ENCODE data around the gene LYL1.
A peak's percentile ranks its signal among the peaks of the same experiment; 100 is the strongest.

Gene LYL1

DNA sequence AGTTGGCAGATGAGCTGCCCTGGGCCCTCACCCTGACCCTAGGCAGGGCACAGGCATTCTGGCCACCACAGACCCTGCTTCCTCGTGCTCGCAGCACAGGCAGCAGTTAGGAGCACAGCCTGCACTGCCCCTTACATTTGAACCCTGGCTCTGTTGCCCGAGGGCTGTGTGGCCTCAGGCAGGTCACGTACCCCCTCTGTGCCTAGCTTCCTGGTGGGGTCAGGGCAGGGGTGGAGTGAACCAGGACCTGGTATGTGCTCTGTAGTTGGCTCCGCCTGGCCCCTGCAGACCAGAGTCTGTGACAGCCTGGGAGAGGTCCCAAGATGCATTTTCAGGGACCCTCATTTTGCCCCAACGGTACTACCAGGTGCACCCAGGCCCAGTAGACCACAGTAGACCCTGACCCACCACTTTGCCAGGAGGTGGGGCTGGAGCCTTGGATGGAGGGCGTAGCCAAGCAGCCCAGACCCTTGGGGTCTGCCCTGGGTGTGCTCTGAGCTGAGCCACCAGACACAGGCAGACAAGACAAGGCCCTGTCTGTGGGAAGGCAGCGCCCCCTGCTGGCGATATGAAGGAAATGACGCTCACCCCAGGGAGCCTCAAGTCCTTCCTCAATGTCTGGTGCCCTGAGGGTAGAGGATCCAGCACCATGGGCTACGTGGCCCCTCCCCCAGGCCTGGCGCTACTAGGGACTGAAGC is 9.1 kb downstream of the LYL1 start:
- peak; percentile 56 to 69 for DNase-seq (ENCODE audit: low read depth in 1 of 2, low spot score in 1 of 2)

DNA sequence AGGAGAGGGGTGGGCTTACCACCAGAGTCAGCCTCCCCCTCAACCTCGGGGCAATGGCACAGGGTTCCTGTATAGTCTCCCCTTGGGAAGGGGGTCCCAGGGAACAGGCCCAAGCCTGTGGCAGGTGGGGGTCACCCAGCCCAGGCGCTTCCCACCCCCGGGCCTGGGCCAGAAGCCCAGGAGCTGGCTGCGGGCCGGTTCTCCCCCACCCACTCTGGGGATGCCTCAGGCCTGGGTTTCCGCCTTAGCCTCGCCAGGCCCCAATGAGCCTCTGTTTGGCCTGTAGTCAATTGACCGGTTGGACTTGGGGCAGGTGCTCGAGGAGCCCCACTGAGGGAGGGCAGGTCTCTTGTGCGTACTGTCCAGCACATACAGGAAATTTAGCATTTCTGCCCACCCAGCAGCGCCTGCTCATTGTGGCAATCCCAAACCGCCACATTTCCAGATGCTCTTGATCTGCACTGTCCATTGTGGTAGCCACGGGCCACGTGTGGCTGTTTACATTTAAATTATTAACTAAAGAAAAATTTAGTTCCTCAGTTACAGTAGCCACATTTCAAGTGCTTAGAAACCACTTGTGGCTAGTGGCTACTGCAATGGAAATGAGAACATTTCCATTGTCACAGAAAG is 9.9 kb downstream of the LYL1 start:
- DNase-seq (ENCODE audit: low read depth in 1 of 2, low spot score in 1 of 2) = no peak

DNA sequence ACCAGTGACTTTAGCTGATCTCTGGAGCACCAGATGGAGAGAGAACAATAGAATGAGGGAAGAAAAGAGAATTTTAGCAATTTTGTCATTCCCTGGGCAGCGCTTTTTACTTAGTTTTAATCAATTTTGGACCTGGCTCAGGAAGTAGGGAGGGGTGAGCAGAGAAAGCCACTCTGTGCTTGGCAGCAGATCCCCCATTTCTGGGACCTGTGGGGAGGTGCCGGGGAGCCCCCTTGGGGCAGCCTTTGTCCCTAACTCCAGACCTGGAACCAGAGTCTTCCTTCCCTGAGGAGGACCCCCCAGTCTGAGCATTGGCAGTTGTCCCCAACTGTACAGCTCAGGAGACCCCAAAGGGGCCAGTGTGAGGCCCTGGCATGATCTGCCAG is 10.5 kb downstream of the LYL1 start:
- no peak for DNase-seq (ENCODE audit: low read depth in 1 of 2, low spot score in 1 of 2)

DNA sequence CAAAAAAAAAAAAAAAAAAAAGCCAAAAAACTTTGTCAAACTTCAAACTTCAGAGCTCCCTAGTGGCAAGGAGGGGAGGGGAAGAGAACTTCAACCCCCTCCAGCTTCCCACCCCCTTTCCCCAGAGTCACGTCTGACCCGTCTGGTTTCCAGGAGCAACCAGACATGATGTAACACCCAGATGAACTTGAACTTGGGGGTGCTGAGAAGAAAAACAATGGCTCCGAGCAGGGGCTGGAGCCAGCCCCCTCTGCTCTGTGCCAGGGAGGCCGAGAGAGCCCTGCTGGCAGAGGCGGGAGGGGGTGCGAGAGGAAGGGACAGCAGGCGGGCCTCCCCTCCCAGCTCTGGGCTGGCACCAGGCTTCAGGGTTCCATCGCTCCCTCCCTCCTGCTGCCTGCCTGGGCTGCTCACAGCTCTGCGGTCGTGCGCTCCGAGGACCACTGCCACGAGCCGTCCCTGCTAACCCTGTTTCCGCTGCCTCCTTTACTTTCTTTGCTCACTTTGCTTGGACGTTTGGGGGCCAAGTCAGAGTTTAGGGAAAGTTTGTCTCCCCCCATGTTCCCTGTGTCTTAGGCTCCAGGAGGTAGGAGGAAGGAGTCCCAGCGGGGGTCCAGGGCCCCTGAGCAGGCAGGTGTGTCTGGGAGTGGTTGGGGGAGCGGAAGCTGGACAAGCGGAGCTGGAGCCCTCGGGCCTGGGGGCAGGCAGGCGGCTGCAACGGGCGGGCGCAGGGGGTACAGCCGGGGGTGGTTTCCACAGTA is 11.1 kb downstream of the LYL1 start:
- no peak for DNase-seq (ENCODE audit: low read depth in 1 of 2, low spot score in 1 of 2)

DNA sequence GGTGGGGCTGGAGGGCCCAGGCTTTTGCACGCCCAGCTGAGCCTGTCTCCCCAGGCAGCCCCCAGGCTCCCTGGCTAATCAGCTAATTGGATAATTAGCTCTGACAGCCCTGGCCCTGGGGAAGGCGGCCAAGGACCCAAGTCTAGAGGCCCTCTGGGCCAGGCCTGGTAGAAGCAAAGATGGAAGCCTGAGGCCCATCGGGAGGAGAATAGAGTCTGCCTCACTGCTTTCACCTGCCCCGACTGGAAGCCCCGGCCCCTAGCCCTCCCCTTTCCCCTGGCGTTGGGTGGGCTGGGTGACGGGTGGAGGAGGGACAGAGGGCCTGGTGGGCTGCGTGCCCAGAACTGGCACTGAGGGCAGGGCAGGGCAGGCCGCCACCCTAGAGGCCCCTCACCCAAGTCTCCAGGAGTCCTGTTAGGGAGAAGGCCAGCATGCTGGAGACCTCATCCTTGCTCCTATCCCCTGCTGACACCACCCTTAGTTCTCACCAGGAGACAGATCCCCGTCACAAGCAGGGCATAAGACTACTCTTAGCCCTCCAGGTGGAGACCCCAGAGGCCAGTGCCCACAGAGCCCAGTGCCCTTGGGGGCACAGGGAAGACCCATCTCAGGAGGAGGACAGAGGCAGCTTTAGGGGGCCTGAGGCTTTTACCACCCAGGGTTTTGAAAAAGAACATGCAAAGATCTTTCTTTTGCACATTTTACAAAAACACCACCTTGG is 12.0 kb downstream of the LYL1 start:
- DNase-seq (ENCODE audit: low read depth in 1 of 2, low spot score in 1 of 2) = no peak

DNA sequence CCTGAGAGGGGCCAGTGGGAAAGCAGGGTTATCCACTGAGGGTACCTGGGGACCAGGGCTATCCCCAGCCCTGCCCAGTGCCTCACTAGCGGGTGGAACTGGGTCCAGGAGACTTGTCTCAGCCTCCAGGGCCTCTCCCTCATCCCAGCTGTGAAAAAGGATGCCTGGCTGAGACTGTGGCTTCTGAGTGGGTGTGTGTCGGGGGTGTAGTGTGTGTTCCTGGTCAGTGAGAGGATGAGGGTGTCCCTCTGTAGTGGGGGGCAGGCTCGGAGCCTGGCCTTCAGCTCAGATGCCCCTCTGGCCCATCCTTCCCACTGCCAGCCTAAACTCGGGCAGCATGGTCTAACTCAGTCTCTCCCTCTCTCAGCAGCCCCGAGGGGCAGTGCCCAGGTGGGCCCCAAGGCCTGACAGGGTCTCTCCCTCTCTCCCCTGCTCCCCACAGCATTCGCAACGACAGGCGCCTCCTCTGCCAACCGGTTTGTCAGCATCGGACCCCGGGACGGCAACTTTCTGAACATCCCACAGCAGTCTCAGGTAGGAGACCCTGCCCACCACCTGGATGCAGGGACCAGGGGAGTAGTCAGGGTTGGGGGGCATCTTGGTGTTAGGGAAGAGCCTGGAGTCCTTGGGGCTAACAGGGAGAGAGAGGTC is 12.7 kb downstream of the LYL1 start:
- DNase-seq (ENCODE audit: low read depth in 1 of 2, low spot score in 1 of 2) = no peak

DNA sequence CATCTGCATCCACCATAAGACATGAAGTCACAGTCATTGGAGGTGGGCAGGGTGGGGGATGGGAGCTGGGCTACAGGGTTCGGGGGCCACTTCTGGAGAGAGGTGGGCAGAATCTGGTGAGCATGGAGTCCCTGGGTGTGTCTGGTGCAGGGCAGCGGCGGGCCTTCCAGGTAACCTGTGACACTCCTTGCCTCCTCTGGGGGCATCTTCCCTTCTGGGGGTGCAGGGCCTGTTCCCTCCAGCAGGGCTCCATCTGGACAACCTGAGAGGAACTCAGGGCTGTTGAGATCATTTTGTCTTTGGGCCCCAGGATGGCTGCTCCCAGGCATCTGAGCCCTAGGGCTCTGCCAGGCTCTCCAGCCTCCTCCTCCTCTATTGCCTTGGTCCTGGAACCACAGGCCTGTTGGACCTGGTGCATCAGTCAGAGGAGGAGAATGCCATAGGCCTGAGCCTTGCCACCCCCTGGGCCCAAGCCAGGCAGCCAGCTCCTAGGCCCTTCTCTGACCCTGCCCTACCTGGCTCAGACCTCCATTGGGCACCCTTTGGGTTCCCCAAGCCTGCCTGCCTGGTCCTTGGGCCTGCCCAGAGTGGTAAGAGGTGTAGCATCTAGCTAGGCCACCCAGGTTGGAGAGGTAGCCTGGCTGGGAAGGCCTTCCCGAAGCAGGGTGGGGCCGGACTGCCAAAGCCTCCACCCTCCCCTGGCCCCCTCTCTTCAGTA is 13.4 kb downstream of the LYL1 start:
- no peak for DNase-seq (ENCODE audit: low read depth in 1 of 2, low spot score in 1 of 2)

DNA sequence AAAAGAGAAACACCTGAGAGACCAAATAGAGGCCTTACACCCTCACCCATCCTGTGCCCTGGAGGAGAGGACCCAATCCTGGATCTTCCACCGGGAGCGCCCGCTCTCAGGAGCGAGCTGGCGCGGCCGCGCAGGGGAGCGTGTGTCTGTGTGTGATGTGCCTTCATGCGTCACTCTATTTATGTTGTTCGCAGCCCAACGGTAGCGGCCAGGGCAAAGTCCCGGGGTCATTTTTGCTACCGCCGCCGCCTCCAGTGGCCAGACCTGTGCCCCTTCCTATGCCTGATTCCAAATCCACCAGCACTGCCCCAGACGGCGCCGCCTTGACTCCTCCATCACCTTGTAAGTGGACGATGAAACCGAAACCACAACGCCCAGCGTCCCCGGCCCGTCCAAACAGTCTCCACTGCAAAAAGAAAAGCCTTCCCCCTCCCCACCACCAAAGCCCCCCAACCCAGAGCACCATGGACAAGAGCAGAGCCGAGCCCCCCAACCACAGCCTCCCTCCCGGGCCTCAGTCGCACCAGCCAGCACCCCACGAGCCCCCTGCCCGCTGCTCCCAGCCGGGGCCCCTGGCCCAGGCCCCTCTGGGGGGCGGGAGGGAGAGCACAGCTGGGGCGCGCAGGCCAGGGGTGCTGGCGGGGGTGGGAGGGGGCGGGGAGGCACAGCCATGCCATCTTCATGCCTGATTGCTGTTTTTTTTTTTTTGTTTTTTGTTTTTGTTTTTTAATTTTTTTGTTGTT is 14.7 kb downstream of the LYL1 start:
- DNase-seq (ENCODE audit: low read depth in 1 of 2, low spot score in 1 of 2) = no peak

DNA sequence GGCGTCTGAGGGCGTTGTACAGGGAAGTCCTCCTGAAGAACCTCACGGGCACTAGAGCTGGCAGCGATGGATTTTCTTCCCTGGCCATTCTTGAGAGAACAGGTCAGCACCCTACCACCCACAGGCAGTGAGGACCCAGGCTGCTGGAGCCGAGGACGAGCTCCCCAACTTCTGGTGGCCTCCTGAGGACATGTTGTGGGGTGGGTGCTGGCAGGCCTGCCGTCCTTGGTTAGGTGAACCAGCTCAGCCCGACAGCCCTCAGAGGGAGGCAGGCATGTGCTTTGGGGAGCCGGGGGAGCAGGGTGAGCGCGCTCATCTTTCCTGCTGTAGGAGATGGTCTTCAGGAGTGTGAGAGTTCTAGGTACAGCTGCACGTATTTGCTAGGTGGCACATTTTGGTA is 15.4 kb downstream of the LYL1 start:
- no peak for DNase-seq (ENCODE audit: low read depth in 1 of 2, low spot score in 1 of 2)

DNA sequence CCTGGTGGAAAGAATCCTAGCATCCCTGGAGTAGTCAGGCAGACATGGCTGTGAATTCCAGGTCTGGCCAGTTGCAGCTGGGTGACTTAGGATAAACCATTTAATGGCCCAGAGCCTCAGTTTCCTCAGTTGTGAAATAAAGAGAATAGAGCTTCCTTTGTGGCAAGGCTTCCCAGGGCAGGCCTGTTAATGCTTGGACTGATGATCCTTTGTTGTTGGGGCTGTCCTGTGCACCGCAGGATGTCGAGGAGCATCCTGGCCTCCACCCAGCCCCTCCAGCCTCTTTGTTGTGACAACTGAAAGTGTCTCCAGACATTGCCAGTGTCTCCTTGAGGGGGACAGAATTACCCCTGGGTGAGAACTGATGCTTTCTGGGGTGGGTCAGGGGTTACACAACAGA is 16.3 kb downstream of the LYL1 start:
- no peak for DNase-seq (ENCODE audit: low read depth in 1 of 2, low spot score in 1 of 2)

DNA sequence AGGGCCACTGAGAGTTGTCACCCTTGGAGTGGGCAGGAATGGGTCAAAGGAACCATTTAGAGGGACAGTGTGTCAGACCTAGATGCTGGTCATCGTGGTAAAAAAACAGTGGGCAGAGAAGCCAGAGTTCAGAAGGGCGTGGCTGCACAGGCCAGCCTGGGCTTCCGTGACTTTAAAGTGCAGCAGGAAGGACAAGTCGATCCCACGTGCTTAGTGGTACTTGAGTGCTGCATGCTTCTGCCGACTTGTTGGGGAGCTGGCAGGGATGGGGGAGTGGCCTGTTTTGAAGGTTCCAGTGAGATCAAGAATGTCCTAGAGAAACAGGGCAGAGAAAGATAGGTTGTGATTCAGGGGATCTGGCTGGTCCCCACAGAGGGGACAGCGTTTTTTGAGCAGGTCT is 17.0 kb downstream of the LYL1 start:
- no peak for DNase-seq (ENCODE audit: low read depth in 1 of 2, low spot score in 1 of 2)

DNA sequence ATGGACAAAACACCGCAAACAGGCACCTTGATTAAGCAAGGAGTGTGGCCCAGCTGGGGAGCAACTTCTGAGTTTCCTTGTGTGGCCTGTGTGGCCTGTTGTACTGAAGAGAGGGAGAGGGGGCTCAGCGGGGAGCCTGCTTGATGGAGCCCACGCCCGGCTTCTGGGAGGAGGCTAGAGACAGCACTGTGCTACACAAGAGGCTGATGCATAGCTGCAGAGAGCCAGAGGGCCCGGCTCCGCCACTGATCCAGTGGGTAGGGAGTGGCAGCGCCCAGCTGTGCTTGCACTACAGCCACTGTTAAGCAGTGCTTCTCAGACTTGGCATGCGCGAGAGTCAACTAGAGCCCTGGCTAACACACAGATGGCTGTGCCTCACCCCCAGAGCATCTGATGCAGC is 19.0 kb downstream of the LYL1 start:
- DNase-seq (ENCODE audit: low read depth in 1 of 2, low spot score in 1 of 2) = no peak

DNA sequence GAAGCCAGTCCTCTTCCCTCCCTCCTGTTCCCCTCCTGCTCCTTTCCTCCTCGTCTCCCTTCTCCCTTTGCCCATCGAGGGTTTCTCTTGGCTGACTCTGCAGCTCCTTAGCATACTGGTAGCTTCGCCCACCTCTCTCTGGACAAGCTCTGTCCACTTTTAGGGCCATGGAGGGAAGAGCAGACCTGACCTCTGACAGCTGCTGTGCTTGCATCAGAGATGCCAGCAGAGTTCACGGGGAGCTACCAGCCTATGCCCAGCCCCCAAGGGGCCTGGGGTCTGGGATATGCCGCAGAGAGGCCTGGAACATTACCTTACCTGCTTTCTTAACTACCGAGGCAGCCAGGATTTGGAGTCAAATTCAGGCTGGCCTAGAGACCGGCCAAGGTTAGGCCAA is 19.7 kb downstream of the LYL1 start:
- DNase-seq (ENCODE audit: low read depth in 1 of 2, low spot score in 1 of 2) = no peak

DNA sequence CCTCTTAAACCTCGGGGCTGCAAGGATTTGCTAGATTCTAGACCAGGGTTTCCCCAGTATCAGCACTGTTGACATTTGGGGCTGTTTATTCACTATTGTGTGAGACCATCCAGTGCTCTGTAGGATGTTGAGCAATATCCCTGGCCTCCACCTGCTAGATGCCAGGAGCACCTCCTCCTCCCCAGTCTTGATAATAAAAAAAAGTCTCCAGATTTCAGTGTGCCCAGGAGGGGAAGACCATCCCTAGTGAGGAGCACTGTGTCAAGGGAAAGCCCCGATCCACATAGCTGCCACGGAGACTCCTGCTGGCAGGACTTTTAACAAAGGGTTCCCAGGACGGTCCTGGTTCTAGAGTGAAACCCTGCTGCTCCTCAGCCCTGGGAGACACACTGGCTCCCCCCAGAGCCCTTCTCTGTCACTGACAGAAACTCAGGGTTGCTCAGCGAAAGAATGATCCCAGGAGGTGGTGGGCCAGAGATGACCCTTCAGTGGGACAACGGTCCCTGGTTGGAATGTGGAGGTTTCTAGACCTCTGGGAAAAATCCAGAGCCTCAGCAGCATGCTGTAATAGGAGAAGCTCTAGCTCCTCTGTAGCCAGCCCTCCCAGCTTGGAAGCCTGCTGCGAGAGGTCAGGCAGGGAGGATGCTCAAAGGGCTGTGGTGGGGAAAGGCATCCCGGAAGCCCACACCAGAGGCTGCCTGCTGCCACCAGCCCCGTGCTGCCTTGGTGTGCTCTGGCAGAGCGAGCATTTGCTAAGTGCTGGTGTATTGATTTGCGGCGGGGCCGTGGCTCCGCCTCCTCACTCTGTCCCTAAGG is 20.3 kb downstream of the LYL1 start:
- no peak for DNase-seq (ENCODE audit: low read depth in 1 of 2, low spot score in 1 of 2)

DNA sequence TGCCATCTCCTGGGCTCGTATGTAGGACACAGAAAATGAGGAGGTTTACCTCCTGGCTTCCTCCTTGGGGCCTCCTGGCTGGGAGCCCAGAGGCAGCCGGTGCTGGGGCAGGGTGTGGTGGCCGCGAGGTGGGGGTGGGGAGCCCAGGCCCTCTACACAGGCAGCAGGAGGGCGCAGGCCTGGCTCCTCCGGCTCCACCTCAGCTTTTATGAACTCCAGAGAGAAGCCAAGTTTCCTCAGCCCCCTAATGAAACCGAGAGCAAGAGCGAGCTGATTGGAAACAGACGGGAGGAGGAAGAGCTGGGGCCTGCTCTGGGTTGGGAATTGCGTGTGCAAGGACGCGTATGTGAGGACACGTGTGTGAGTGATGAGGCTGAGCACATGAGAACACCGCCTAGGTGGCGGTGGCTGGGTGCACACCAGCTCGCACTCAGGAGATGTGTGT is 23.1 kb downstream of the LYL1 start:
- no peak for DNase-seq (ENCODE audit: low read depth in 1 of 2, low spot score in 1 of 2)

DNA sequence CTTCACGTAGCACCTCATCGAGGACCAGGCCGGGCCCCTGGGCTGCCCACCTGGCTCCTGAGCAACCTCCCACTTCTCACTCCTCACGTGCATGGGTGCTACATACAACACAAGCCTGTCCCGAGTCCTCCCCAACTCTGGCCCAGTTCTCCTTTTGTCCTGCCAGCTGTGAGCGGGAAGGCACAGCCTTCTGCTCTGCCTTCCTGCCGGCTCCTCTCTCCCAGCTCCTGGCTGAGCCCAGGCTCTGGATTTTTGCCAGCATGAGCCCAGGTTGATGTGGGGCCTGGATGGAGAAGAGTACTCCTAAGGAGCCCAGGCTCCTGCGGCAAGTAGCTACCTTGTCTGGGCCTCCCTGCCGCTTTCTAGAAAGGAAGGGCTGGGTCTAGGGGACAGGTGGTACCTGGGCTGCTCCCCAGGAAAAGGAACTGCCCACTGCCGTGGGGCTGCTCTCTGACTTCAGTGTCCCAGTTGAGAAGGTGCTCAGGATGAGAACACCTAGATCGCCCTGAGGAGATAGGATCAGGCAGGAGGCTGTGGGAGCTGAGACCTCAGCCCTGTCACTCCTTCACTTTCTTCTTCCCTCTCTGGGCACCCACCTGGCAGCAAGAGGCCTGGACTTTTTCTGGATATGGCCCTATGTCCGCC is 23.6 kb downstream of the LYL1 start:
- no peak for DNase-seq (ENCODE audit: low read depth in 1 of 2, low spot score in 1 of 2)

DNA sequence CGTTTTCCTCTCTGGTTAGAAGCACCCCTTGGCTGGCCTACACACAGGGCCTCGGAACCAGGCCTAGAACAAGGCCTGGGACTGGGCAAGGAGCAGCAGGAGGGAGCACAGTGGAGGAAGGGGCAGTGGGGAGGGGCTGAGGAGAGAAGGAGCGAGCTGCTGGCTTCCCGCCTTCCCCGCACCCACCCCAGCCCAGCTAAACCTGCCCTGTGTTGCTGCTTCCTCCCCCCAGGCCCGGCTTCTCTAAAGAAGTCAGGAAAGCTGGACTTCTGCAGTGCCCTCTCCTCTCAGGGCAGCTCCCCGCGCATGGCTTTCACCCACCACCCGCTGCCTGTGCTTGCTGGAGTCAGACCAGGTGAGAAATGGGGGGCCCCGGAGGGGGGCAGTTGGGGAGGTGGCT is 24.3 kb downstream of the LYL1 start:
- DNase-seq (ENCODE audit: low read depth in 1 of 2, low spot score in 1 of 2) = no peak

DNA sequence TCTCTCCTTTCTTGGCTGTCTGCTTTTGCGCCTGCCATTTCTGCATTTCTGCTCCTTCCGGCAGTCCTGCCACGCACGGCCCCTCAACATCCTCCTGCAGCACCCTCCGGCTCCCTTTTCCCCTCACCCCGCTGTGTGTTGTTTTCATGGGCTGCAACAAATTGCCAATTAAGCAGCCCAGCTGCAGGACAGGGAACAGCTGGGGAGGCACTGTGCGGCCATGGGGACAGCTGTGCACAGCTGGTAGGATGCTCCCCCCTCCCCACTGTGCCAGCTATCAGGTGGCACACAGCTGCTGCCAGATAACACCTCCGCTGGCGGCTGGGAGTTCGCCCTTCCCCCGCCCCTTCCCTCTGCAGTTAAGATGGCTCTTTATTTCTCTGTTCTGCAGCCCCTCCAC is 25.4 kb downstream of the LYL1 start:
- DNase-seq (ENCODE audit: low read depth in 1 of 2, low spot score in 1 of 2) = no peak

DNA sequence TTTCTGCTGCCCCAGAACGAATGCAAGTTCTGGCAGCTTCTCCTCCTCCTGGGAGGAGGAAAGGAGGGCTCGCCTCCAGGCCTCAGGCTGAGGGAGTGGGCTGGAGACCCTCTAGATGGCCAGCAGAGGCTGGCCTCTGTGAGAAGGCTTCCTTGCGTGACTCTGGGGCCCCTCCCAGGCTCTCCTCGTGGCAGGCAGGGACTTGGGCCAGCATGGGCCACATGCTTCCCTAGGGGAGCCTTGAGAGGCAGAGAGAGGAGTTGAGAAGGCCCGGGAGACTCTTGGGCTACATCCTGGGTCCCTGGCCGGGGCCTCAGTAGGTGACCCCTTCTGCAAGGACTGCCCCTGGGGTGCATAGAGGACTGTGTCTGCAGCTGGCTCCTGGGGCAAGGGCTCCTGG is 25.9 kb downstream of the LYL1 start:
- DNase-seq (ENCODE audit: low read depth in 1 of 2, low spot score in 1 of 2) = no peak

All from stimulated activated CD4-positive, alpha-beta T cell treated with anti-CD3 and anti-CD28 coated beads, Interleukin-15, amount 100 ng/mL, for 1 hour (primary cell).